GM21360 (cell line): ENCODE measurements around the gene OR5W2.
"Not testable (repeated sequence)": the region's sequence is repeated elsewhere in the genome, so short reads cannot be mapped to it uniquely, and the experiment has no call there.

Source experiments
- ATAC-seq: cut with Tn5 transposase; IDR thresholded peaks from one replicate; pipeline ENCODE4 v1.9.1; 2021; ENCODE audit warnings: mild to moderate bottlenecking, moderate library complexity; ENCODE audit not compliant: unreplicated experiment

OR5W2 gene

GRCh38 chr11:55914482-55914881, at the start of gene OR5W2:
TSS of gene OR5W2 (minus strand) at chr11:55914582. CDS start at chr11:55914582, 0 bp downstream.
- ATAC-seq = no peak

- ATAC-seq = no peak
Observed at GRCh38 chr11:55956521-55956920, 42.1 kb upstream of the OR5W2 start.

DNA sequence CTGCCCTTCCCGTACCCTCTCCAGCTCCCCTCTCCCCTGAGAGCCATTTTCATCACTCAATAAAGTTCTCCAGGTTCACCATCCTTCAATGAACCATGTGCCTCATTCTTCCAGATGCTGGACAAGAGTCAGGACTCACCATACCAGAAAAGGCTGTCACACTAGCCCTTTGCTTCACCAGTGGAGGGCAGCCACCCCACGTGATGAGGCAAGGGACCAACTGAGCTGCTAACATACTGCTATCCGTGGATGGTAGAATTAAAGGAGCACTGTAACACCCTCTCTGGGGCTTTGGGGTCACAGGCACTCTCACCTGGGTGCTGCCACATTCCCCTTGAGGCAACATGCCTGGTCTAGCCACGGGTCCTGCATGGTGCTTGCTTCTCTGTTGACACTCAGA, 34.9 kb upstream of the OR5W2 start:
- ATAC-seq = no peak

DNA sequence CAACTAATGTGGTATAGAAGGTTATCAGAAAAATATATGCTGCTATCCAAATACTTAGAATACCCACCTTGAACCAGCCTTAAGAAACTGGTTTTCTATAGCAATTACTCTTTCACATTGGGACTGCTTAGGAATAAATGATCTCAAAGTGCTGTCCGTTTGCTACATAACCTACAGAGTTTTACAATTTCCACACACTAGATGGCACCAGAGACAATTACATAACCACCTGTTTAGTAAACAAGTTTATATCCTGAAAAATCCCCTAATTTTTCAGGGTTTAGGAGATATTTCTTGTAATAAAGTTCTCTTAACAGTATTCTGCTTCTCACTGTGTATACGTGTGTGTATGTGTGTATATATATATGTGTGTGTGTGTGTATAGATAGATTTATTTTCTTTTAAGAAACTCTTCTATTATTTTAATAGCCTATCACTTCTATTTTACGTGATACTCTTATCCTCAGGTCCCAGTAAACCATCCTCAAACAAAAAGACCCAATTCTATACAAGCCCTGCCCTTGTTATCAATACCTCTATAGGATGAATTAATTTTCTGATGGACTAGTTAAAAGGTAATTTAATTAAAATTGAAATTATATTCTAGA, 28.5 kb upstream of the OR5W2 start:
- no peak for ATAC-seq

DNA sequence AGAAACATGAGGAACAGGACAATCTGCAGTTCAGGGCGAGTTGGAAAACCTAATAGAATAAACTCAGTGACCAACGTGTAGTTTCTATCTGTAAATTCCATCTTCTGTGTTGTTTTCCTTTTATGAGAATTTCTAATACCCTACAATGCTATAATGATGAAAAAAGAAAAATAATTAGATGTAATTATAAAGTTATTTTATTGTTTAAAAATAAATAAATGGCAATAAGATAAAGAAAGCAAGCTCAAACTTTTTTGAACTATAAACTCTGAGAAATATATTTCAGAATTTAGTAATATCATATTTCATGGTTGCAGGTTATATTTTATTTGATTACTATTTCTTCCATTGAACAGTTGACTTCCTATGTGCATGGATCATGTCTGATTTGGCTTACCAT, 21.9 kb upstream of the OR5W2 start, which contains the start of gene OR5I1:
OR5I1 (minus strand) TSS at position 101 of the 400 bp plus-strand sequence; CDS start at position 101, 0 bp downstream.
- ATAC-seq = no peak

DNA sequence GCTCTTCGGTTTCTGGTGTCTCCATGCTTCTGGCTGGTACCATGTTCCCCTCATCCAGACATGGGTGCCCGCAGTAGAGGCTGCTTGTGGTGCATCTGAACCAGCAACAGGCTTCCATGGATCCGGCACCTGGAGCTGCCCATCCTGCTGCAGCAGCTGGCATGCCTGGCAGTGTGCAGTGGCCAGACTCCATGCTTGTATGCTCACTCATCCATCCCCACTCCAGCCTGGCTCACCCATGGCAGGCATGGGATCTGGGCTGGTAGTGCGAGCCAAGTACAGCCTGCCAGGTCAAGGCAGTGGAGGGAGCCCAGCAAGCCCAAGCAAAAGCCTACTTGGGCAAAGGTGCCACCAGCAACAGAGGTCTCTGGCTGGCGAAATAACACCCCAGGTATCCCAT, 6.2 kb upstream of the OR5W2 start:
- no peak for ATAC-seq

DNA sequence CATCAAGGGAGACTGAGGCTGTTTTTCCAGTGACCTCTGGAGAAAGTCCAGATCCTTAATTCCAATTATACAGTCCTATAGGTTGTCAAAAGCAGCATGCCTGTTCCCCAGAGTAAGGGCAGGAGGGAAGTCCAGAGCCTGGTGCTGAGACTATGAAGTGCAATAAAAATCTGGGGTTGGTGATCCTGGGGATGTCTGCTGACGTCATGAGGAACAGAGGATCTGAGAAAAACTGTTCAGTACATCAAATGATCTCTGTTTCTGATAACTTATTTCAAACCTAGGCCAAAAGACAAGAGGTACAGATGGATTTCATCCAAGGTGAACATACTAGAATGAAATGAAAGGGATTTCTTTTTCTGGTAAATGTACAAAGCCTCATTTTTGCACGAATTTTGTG, 12.1 kb downstream of the OR5W2 start:
- no peak for ATAC-seq

DNA sequence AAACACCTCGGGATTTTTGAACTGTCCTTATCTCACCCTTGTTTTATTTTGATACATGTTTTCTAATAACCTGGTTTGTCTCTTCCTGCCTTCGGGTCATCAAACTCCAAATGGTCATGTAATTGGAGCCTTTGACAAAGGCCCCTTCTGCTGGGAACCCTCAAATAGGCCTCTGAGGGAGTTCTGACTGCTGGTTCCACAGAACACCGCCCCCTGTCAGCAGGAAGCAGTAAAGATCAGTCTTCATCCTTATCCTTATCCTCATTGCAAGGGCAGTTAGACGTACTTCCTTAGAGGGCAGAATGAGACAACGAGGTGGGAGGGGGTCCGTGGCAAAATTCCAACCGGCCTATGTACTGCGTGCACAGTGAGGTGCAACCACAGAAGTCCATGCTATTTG, 19.2 kb downstream of the OR5W2 start:
- ATAC-seq = no peak

- not testable (repeated sequence) for ATAC-seq
Observed at GRCh38 chr11:55885481-55885880, 28.9 kb downstream of the OR5W2 start.

DNA sequence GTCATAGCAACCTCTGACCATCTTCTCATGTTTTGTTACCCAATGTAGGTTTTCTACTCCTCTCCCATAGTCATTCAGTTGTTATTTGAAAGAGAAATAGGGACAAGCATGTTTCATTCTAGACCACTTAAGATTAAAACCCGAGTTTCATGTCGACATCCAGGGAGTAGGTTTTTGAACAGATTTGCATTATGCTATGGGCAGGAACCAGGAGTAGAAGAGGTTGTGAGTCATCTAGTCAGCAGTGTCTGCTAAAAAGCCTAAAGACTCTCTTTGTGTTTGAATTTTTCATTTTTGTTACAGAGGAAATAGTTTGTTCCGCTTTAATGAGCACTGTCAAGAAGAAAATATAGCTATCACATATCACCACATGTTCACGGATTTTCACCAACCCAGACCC, 29.4 kb downstream of the OR5W2 start:
- ATAC-seq = not testable (repeated sequence)

DNA sequence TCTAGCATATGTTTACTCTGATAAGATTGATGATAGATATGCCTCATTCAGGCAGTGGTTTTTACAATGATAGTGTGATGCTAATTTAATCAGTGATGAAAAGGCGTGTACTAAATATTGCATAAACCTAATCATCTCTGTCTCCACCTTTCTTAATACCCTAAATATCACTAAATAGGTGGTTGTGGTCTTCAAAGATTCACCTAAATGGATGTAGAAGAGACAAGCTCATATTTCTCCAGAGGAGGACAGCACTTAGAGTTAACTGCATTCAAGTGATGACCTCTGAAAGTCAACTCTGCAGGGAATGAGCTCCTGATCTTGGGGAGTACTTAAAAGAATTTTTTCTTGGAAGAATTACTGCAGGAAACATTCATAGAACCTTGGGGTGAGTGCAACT, 31.4 kb downstream of the OR5W2 start, which contains the start of gene TRIM51:
TRIM51 (plus strand) TSS at position 301 of the 400 bp plus-strand sequence. CDS start 2,132 bp downstream, outside the sequence.
- not testable (repeated sequence) for ATAC-seq

DNA sequence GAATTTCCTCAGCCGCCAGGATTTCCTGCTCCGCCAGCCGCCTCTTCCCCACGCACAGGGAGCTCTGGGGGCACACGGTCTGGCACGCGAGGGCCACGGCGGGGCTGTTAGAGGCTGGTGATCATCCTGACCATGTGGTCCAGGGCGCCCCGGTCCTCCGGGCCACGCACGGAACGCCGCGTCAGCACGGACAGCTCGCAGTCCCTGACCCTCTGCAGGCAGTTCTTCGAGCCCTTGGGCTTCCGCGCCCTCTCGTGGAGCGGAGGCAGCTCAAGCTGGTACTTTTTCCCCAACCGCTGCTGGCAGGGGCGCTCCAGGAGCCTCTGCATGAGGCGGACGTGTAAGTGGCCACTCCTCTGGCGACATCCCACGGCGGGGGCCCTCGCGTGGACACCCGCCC, 41.2 kb downstream of the OR5W2 start:
- ATAC-seq = not testable (repeated sequence)

DNA sequence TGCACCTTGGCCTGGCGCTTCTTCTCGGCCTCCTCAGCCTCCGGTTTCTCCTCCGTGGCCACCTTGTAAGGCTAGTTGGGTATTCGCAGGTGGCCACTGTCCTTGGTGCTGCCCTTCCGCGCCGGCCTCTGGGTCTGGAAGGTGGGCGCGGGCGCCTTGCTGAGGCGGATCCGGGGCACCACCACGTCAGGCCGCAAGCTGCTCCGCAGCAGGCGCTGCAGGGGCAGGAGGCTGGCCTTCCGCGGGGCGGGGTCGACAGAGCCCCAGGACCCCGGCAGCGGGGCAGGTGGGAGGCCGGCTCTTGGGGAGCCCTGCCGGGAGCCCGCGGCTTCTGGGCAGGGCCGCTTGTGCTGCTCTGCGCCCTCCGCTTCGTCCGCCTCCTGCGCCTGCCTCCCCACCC, 41.7 kb downstream of the OR5W2 start:
- not testable (repeated sequence) for ATAC-seq

DNA sequence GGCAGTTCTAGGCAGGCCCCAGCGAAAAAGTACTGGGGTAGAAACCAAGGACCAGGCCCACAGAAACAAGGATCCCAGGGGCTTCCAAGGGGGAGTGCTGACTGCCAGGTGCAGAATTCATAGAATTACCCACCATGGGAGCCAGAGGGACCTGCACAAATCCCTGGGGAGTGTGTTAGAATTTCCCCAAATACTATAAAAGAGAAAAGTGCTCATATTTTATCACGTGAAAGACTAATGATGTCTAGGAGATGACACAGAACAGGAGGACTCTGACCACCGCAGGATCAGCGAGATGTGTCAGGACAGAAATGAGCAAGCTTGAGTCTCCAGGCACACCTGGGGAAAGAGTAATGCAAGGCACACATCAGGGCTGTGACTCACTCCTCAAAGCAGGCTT, 47.0 kb downstream of the OR5W2 start:
- not testable (repeated sequence) for ATAC-seq
